GM19467 (cell line): Measurements from ENCODE around the gene MACROD2.
"Not testable (repeated sequence)": the region's sequence is repeated elsewhere in the genome, so short reads cannot be mapped to it uniquely, and the experiment has no call there.

Source experiments
- ATAC-seq: cut with Tn5 transposase; IDR thresholded peaks from one replicate; pipeline ENCODE4 v1.9.1; 2021; ENCODE audit warnings: mild to moderate bottlenecking, moderate library complexity; ENCODE audit not compliant: unreplicated experiment

The MACROD2 gene

GRCh38 chr20:15799871-15800270, 1804.6 kb downstream of the MACROD2 start:
- ATAC-seq: no peak

GRCh38 chr20:15802020-15802419, 1806.7 kb downstream of the MACROD2 start:
- no peak for ATAC-seq

- ATAC-seq: no peak
Observed at GRCh38 chr20:15805154-15805553, 1809.8 kb downstream of the MACROD2 start.

DNA sequence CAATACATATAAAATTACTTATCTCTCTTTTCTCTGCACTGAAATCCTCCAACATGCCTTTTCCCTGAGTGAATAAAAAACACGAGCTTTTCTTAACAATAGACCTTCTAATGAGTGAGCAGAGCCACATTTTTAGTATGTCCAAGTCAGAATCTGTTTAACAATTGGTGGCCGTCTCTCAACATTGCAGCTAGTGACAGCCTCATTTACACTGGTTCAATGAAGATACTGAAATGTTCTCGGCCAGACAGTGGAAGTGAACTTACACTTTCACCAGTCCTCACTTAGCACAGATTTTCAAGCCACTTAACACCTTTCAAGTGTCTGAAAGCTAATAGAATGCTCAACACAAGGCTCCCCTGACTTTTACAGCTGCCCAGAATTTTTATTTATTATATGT, 1810.8 kb downstream of the MACROD2 start:
- ATAC-seq: no peak

DNA sequence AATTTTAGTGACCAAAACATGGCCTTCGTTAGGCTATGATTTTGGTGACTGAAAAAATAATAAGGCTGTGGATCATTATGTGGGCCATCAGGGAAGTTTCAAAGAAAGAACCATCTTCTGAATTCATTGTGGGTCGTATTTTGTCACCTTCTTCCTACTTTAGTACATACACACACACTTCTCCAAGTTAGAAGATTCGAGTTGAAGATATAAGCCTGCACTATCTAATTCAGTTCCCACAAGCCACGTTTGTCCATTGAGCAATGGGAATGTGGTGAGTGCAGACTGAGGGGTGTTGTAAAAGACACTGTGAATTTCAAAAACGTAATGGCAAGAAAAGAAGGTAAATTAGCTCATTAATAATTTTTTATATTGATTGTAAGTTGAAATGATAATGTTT, 1812.0 kb downstream of the MACROD2 start:
- no peak for ATAC-seq

- ATAC-seq: not testable (repeated sequence)
Observed at GRCh38 chr20:15807771-15808170, 1812.5 kb downstream of the MACROD2 start.

- ATAC-seq: no peak
Observed at GRCh38 chr20:15811951-15812350, 1816.6 kb downstream of the MACROD2 start.

DNA sequence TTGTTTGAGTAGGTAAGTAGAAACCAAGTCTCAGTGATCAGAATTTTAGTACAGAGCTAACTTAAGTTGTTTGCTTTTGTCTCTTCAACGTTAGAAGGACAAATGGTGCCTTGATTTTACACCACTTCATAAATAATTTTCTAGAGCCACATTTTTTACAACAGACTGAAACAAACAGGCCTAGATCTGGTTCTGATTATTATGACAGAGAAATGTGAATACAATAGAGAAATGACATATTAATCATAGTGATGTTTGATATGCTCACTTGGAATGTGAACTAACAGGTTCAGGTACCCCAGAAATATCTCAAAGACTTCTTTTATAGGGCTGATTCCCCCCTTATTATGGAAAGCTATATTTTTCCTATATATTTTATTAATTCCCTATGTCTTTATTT, 1817.4 kb downstream of the MACROD2 start:
- ATAC-seq: no peak

DNA sequence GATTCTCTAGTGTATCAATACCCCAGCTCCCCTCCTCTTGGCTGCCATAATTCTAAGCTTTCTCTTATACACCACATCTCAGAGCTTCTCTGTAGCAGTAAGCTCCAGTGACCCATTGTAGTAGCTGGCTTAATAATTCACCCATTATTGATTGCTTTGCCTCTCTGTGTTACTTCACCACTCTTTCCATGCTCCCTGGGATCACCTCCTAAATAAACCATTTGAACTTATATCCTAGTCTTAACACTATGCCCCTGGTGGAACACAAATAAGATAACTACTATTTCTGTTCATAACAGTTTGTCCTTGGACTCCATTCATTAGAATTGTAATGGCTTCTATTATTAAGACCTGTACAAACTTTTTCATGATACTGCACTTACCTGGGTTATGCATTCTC, 1819.0 kb downstream of the MACROD2 start:
- no peak for ATAC-seq

GRCh38 chr20:15814911-15815310, 1819.6 kb downstream of the MACROD2 start:
- no peak for ATAC-seq

GRCh38 chr20:15817351-15817750, 1822.0 kb downstream of the MACROD2 start:
- ATAC-seq: no peak

GRCh38 chr20:15818651-15819071, 1823.3 kb downstream of the MACROD2 start:
- ATAC-seq: no peak

GRCh38 chr20:15823718-15824117, 1828.4 kb downstream of the MACROD2 start:
- ATAC-seq: no peak

GRCh38 chr20:15827628-15828027, 1832.3 kb downstream of the MACROD2 start:
- ATAC-seq: no peak

- no peak for ATAC-seq
Observed at GRCh38 chr20:15831201-15831600, 1835.9 kb downstream of the MACROD2 start.

- ATAC-seq: no peak
Observed at GRCh38 chr20:15832512-15832911, 1837.2 kb downstream of the MACROD2 start.

DNA sequence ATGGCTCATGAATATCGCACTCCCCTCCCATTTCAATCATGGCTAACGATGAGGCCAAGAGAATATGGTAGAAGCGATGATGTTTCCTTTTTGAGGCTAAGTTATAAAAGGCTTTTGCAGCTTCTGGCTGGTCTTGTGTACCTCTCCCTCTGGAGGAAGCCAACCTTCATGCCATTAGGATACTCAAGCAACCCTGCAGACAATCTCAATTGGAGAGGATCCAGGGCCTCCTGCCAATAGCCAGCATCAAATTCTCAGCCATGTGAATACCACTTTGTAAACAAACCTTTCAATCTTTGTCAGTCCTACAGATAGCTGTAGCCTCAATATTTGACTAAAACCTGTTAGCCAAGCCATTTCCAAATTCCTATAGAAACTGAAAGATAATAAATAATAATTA, 1839.5 kb downstream of the MACROD2 start:
- no peak for ATAC-seq

DNA sequence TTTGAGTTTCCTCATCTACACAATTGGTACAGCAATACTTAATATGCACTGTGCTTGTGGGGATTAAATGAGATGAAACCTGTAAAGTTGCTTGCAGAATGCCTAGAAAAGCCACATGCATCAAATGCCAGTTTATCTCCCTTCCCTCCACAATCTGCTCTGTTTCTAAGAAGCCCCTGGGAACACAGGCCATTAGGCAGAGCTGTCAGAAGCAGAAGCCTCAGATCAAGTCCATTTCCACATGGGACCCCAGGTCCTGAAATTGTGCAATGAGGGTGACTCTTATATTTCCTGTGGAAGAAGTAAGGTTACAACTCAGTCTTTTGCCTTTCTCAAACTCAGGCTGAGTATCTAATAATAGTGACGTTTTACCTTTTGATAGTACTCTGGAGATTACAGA, 1840.5 kb downstream of the MACROD2 start:
- ATAC-seq: no peak

DNA sequence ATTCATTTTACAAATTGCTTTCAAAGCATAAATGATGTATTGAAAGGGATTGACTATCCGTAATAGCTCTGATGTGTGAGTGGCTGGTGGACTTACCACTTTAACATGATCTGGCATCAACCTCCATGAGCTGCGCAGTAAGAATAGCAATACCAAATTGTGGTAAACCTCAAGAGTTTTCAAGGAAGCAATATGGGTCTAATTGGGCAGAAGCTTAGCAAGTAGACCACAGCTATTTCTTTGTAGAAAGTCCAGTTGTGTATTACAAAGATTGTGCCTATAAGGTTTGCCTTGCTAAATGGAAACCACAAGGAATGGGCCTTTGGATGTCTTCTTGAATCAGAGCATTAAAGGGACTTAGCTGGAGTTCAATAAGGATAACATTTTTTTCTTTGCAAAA, 1841.3 kb downstream of the MACROD2 start:
- no peak for ATAC-seq

GRCh38 chr20:15837563-15837962, 1842.2 kb downstream of the MACROD2 start:
- ATAC-seq: no peak

DNA sequence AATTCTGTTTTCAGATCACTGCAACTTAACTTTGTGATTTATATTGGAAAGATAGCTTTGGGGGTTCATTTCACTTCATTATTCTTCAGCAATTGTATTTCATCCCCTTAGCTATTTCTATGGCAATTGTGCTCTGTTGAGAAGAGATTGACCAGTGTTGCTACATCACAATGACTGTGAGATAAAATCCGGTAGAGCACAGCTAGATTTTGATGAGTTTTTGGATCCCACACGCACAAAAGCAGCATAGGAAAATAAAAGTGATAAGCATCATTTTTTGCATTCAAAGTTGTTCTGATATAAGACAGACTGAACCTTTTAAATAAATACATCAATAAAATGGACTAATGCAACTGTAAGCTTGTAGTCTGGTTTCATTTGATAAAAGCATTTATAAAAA, 1843.2 kb downstream of the MACROD2 start:
- ATAC-seq: no peak

- ATAC-seq: no peak
Observed at GRCh38 chr20:15840636-15841301, 1845.5 kb downstream of the MACROD2 start.

DNA sequence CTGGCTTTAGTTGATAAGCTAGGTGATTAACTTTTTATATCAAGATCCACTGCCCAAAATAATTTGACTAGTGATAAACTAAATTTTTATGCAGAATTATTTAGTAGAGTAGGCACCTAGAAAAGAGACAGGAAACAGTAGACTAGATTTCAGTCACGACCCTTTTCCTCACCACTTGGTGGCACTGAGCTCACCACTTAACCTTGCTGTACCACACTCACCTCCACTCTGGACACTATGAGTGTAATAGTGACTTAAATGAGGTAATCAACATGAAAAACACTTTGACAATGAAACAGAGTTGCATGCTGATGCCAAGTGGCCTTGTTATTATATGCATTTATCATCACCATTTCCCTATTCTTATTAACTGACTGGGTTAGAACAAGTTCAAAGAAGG, 1847.6 kb downstream of the MACROD2 start:
- ATAC-seq: no peak
